Activated CD4-positive, alpha-beta T cell treated with anti-CD3 and anti-CD28 coated beads, Interleukin-2, amount 10 ng/mL, durations not matched to agents 24 days and 14 days (primary cell): ENCODE measurements around the gene NCOR1. TPM values are rescaled to one million over a fixed set of nuclear protein-coding genes. Genes with fewer than 3 reads are reported as not detected.

Experiments used
- DNase-seq: peaks from one replicate; pipeline ENCODE4 v3.0.0; 2022
- H3K27ac Mint-ChIP-seq: one replicate; pipeline ENCODE4 v1.8.0; 2022; ENCODE audit warnings: mild to moderate bottlenecking, mixed read lengths
- H3K27me3 Mint-ChIP-seq: one replicate; pipeline ENCODE4 v1.8.0; 2022; ENCODE audit warnings: mixed read lengths
- H3K36me3 Mint-ChIP-seq: one replicate; pipeline ENCODE4 v1.8.0; 2022; ENCODE audit warnings: low read depth, mild to moderate bottlenecking, mixed read lengths
- H3K4me1 Mint-ChIP-seq: one replicate; pipeline ENCODE4 v1.8.0; 2021; ENCODE audit warnings: mixed read lengths
- H3K4me3 Mint-ChIP-seq: one replicate; pipeline ENCODE4 v1.8.0; 2022; ENCODE audit warnings: mild to moderate bottlenecking, moderate library complexity, mixed read lengths
- H3K9me3 Mint-ChIP-seq: one replicate; pipeline ENCODE4 v1.8.0; 2021; ENCODE audit warnings: mixed read lengths
- intact Hi-C: fragments of 100-400 bp; cut with micrococcal nuclease; formaldehyde crosslinking; loops from one replicate; pipeline ENCODE4 v1.15.1; 2023
- total RNA-seq: library from RNA; stranded (reverse); gene quantifications from 2 replicates; pipeline ENCODE4 v1.2.3, GENCODE V29; 2022

Gene NCOR1
- total RNA-seq, 1 donor from 2014 or later: 133 TPM

DNA sequence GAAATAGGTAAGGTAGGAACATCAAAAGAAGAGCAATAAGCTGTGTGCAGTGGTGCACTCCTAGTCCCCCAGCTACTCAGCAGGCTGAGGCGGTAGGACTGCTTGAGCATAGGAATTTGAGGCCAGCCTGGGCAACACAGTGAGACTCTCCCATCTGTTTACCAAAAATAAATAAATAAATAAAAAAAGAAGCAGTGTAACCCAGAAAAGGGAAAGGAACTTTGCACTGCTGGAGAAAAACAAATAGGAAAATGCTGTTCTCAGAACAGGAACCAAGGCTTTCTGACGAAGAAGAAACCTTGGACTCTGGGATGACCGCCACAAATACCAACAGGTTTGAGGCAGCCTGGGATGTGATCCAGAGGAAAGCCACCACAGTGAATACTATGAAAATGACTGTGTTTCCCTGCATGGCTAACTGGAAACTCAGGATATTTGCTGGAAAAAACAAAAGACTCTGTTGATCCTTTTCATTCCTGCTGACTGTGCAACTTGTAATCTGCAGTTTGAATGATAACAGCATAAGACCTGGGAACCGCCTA, 174.6 kb downstream of the NCOR1 start:
- DNase-seq: no peak
- Mint-ChIP-seq H3K4me3 (no peak overlapping the region), H3K27ac (no peak overlapping the region), H3K4me1 (peaks cover 4% of the 10 kb centered on the region), H3K9me3 (no peaks in the 10 kb centered on the region), H3K36me3 (peaks cover 57% of the 10 kb centered on the region), H3K27me3 (no peaks in the 10 kb centered on the region)
- intact Hi-C loops: no loop called here

DNA sequence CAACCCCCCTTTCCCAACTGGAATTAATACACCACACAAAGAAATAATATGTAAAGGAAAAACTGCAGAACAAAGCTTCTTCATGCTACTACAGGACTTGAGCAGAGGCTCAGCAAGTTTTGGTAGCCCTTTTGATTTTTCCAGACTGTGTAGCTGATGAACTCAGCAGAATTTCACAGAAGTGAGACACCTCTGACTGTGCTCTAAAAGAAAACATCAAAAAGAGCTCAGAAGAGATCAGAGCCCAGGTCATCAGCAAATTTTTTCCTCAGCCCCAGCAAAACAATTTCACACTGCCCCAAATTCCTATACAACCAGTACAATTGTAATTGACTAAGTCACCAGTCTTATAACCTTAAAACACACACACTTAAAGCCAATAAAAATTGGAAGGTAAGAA, 177.7 kb downstream of the NCOR1 start:
- H3K36me3 Mint-ChIP-seq: peaks cover 68% of the 10 kb centered on the region
- H3K27me3 Mint-ChIP-seq: no peaks in the 10 kb centered on the region
- H3K4me3 Mint-ChIP-seq: no peak overlapping the region
- DNase-seq: no peak
- H3K27ac Mint-ChIP-seq: peak overlapping the region; percentile 2
- no peaks in the 10 kb centered on the region for H3K9me3 Mint-ChIP-seq
- peaks cover 9% of the 10 kb centered on the region for H3K4me1 Mint-ChIP-seq
- intact Hi-C loops: no loop called here

DNA sequence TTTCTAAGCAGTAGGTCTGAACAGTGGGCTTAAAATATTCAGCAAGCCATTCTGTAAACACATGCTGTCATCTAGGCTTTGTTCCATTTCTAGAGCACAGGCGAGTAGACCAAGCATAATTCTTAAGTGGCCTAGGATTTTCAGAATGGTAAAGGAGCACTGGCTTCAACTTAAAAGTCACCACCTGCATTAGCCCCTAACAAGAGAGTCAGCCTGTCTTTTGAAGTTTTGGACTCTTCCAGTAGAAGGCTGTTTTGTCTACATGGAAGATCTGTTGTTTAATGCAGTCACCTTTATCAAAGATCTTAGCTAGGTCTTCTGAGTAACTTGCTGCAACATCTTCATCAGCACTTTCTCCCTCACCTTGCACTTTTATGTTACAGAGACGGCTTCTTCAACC, 179.1 kb downstream of the NCOR1 start:
- Mint-ChIP-seq H3K36me3 (peaks cover 71% of the 10 kb centered on the region), H3K4me1 (peaks cover 11% of the 10 kb centered on the region), H3K4me3 (no peak overlapping the region), H3K27ac (no peak overlapping the region), H3K27me3 (no peaks in the 10 kb centered on the region), H3K9me3 (no peaks in the 10 kb centered on the region)
- intact Hi-C loops: no loop called here
- DNase-seq: no peak

DNA sequence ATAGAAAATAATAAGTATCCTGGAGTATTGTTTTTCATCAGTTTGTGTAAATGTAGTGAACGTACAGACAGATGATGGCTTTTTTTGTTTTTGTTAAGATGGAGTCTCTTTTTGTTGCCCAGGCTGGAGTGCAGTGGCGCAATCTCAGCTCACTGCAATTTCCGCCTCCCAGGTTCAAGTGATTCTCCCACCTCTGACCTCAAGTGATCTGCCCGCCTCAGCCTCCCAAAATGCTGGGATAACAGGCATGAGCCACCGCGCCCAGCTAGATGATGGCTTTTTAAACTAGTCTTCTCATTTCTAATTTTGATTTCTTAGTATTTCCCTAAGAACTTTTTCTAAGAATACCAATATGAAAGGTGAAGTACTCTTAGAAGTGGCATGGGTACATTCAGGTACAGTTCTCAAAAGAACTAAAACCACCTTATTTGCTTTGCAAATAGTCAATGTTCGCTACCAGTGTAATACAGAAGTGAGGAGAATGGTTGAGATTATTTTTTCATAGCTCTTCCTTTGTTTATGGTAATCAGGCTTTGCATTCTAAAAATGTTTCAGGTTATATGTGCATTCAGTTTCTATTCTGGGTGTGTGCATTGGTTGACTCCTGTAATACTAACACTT, 181.5 kb downstream of the NCOR1 start:
- Mint-ChIP-seq H3K36me3 (peaks cover 69% of the 10 kb centered on the region), H3K27ac (peak overlapping the region; percentile 32), H3K4me1 (peaks cover 11% of the 10 kb centered on the region), H3K4me3 (no peak overlapping the region), H3K9me3 (no peaks in the 10 kb centered on the region), H3K27me3 (no peaks in the 10 kb centered on the region)
- DNase-seq: no peak
- intact Hi-C loops: no loop called here

DNA sequence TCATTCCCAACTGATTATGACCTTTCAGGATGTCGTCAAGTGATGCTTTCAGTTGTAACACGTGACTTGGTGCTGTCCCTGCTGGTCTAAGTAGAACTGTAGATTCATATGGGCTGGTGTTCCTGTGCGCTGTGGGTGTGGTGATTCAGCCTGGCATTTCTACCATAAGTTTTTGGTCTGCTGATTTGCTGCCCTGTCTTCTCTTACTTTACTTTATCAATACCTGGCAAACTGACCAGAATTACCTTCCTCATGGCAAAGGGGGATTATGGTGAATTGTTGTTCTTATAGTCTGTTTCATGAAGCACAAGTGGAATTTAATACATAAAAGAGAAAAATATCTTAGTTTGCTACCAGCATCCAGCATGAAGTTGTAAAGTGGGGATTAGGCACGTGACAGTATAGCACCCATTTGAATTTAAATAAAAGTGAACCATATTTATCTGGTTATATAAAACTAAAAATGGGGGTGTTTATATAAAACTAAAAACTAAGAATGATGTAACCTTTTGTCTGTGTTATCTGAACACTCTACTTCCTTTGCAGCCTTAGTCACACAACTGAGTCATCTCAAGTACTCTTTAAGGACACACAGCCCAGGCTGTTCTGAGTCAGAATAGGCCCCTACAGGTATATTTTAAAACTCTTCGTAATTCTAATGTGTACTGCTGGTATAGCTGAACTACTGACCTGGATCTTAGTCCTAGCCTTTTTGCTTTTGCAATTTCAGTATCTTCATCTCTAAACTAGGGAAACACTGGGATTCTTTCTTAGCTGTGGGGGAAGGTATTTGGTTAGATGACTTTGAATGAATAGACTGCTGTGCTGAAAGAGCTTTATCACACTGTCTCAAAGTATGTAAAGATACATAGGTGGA, 187.4 kb downstream of the NCOR1 start:
- peaks cover 20% of the 10 kb centered on the region for H3K4me1 Mint-ChIP-seq
- DNase-seq: peak; percentile 78
- peak overlapping the region; percentile 71 for H3K4me3 Mint-ChIP-seq
- peaks cover 77% of the 10 kb centered on the region for H3K36me3 Mint-ChIP-seq
- H3K27me3 Mint-ChIP-seq: no peaks in the 10 kb centered on the region
- intact Hi-C loops: loop anchor here (1.0 to 10.0 kb wide), 5 partner anchors 27 to 497 kb away; partner anchors contain the start of genes NCOR1 and PIGL
- peak overlapping the region; percentile 93 for H3K27ac Mint-ChIP-seq
- no peaks in the 10 kb centered on the region for H3K9me3 Mint-ChIP-seq

DNA sequence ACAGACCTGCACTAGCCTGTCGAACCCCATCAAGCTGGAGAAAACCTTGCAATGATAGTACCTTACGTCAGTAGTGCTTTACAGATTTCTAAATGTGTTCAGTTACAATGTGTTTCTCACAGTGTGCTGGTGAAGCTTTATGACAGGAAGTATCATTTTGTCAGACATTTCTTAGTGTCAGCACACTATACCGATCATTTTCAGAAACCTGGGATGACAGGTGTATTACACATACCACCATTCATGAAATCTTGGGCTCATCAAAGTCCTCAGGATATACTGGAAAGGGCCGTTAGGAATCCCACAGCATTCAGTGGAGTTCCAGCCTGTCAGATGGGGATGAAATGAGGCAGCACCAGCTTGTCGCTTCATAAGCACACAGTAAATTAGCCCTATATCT, 188.4 kb downstream of the NCOR1 start:
- Mint-ChIP-seq H3K4me3 (peak overlapping the region; percentile 71), H3K9me3 (no peaks in the 10 kb centered on the region), H3K4me1 (peaks cover 21% of the 10 kb centered on the region), H3K27ac (peak overlapping the region; percentile 93), H3K36me3 (peaks cover 71% of the 10 kb centered on the region), H3K27me3 (no peaks in the 10 kb centered on the region)
- DNase-seq: no peak
- intact Hi-C loops: loop anchor here (1.0 to 10.0 kb wide), 4 partner anchors 26 to 498 kb away; partner anchors contain the start of genes NCOR1 and PIGL

DNA sequence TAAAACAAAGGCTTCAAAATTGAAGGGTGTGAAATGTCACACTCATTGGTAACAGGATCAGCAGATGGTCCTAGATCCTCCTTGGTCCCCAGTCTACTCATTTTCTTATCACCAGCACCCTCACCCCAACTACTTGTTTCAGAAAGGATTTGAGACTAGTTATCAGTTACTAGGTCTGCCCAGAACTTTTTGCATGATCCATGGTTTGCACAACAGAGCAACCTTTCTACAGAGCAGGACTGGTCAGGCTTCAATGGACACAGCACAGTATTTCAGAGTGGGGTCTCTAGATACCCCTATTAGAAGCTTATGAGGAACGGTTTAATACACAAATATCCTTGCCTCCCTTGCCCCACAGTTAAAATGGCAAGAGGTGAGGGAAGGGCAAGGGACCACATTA, 190.1 kb downstream of the NCOR1 start:
- no peak overlapping the region for H3K4me3 Mint-ChIP-seq
- H3K36me3 Mint-ChIP-seq: peaks cover 72% of the 10 kb centered on the region
- no peak for DNase-seq
- no peaks in the 10 kb centered on the region for H3K27me3 Mint-ChIP-seq
- H3K27ac Mint-ChIP-seq: peak overlapping the region; percentile 28
- intact Hi-C loops: loop anchor here (5.0 to 10.0 kb wide), 2 partner anchors 192 to 500 kb away; partner anchors contain the start of genes NCOR1 and PIGL
- peaks cover 22% of the 10 kb centered on the region for H3K4me1 Mint-ChIP-seq
- no peaks in the 10 kb centered on the region for H3K9me3 Mint-ChIP-seq

DNA sequence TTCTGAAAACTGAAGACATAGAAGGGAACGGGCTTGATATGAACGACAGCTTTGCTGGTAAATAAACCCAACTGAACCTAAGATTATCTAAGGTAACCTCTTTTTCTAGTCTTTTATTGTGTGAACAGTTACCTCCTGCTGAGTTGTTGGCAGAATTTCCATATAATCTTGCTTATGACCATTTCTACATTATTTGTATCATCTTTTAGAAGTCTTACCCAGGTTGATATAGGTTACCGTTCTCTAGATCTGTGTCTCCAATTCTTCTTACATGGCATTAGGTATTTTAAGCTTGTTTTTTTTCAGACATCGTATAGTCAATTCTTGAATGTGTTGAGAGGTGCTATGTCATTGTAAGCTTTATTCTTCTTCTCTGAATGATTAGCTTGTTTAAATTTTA, 191.5 kb downstream of the NCOR1 start:
- Mint-ChIP-seq H3K27ac (no peak overlapping the region), H3K36me3 (peaks cover 69% of the 10 kb centered on the region)
- intact Hi-C loops: loop anchor here (10.0 kb wide), 1 partner anchor 501 kb away; no protein-coding TSS in a partner anchor

DNA sequence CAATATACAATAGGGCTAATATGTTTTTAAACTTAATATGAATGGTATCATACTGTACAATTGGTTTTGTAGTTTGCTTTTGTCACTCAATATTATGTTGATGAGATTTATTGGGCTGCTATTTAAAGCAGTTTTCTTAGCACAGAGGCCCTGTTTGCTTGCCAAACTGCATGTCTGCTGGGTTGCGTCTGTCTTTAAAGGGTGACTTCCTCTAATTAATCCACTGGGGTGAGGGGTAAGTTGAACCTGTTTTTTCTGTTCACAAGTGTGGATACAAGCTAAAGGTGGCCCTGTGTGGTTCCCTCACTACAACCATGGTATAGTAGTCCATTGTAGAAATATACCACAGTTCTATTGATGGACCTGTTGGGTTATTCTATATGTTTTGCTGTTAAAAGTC, 196.0 kb downstream of the NCOR1 start:
- H3K4me3 Mint-ChIP-seq: no peak overlapping the region
- H3K9me3 Mint-ChIP-seq: no peaks in the 10 kb centered on the region
- intact Hi-C loops: no loop called here
- peaks cover 5% of the 10 kb centered on the region for H3K4me1 Mint-ChIP-seq
- H3K27me3 Mint-ChIP-seq: no peaks in the 10 kb centered on the region
- H3K36me3 Mint-ChIP-seq: peaks cover 49% of the 10 kb centered on the region
- no peak overlapping the region for H3K27ac Mint-ChIP-seq
- no peak for DNase-seq

More for the DNA sequence above, 191.5 kb downstream of the NCOR1 start:
- Mint-ChIP-seq H3K9me3 (no peaks in the 10 kb centered on the region), H3K4me1 (peaks cover 22% of the 10 kb centered on the region), H3K27me3 (no peaks in the 10 kb centered on the region), H3K4me3 (no peak overlapping the region)
- no peak for DNase-seq

DNA sequence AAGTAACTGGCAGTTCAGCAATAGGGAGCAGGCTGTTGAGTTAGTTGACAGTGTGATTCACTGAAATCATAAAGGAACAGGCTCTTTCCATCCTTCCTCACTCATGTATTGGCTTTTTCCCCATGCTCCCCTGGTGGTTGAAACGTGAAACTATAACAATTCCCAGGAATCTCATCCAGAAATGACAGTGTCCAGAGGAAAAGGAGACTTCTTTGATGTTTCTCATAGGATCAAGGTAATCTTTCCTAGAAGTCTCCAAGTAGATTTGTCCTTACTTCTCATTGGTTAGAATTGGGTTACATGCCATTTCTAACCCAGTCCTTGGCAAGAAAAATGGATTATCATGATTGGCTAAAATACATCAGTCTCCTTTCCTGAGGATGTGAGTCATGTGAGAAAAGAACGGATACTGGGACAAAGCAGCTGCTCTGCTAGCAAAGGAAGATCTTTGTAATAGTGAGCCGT, 201.4 kb downstream of the NCOR1 start:
- no peak overlapping the region for H3K27ac Mint-ChIP-seq
- H3K4me1 Mint-ChIP-seq: peaks cover 7% of the 10 kb centered on the region
- H3K9me3 Mint-ChIP-seq: no peaks in the 10 kb centered on the region
- DNase-seq: no peak
- peaks cover 43% of the 10 kb centered on the region for H3K36me3 Mint-ChIP-seq
- intact Hi-C loops: no loop called here
- H3K27me3 Mint-ChIP-seq: no peaks in the 10 kb centered on the region
- no peak overlapping the region for H3K4me3 Mint-ChIP-seq

DNA sequence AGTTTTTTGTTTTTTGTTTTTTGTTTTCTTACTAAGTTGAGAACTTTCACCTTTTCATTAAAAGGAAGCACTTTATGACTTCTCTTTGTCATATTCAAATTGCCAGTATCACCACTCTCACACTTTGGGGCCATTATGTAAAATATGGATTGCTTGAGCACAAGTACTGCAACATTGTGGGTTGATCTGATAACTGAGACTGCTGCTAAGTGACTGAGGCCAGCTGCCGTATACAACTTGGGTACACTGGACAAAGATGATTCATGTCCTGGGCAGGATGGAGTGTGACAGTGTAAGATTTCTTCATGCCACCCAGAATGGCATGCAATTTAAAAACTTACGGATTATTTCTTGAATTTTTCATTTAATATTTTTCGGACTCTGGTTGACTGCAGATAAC, 207.9 kb downstream of the NCOR1 start:
- intact Hi-C loops: no loop called here
- Mint-ChIP-seq H3K9me3 (no peaks in the 10 kb centered on the region), H3K27me3 (no peaks in the 10 kb centered on the region), H3K27ac (no peak overlapping the region), H3K36me3 (peaks cover 72% of the 10 kb centered on the region), H3K4me1 (peaks cover 15% of the 10 kb centered on the region), H3K4me3 (no peak overlapping the region)
- DNase-seq: no peak

DNA sequence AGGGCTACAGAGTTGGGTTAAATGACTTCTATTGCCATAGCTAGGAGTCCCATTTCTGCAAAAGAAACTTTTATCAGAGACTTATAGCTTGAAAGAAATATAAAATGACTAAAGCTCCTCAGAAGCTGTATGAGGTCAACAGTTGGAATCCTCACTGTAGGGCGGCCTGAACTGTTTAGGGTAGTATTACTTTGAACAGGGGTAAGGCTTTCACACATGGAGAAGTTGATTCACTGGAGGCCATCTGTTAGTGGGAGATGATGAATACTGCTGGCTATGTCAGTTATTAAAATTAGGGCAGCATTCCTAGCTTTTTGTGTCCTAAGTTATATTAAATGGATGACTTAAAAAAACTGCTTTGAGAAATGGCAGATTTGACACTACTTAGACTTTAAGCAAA, 209.7 kb downstream of the NCOR1 start:
- peaks cover 81% of the 10 kb centered on the region for H3K36me3 Mint-ChIP-seq
- no peak overlapping the region for H3K4me3 Mint-ChIP-seq
- no peaks in the 10 kb centered on the region for H3K27me3 Mint-ChIP-seq
- H3K4me1 Mint-ChIP-seq: peaks cover 26% of the 10 kb centered on the region
- intact Hi-C loops: no loop called here
- H3K9me3 Mint-ChIP-seq: no peaks in the 10 kb centered on the region
- no peak overlapping the region for H3K27ac Mint-ChIP-seq
- no peak for DNase-seq

DNA sequence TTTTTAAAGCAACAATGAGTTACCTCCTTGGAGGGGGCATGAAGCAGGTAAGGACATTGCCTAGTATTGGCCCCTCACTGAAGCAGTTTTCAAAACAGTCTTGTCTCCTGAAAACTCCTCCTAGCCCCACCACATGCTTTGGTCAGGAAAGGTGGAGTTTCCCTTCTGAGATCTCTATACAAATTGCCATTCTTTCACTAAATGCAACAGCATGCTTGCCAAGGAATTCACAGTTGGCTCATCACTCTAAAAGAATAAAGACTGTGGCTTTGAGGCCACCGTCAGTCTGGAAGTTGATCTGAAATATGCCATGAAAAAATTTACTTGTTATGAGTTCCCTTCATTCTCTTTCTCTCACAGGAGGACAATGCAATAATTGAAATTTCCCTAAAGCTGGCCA, 211.5 kb downstream of the NCOR1 start:
- Mint-ChIP-seq H3K4me1 (peaks cover 30% of the 10 kb centered on the region), H3K27me3 (no peaks in the 10 kb centered on the region), H3K27ac (no peak overlapping the region), H3K9me3 (no peaks in the 10 kb centered on the region), H3K4me3 (no peak overlapping the region), H3K36me3 (peaks cover 80% of the 10 kb centered on the region)
- DNase-seq: no peak
- intact Hi-C loops: no loop called here

DNA sequence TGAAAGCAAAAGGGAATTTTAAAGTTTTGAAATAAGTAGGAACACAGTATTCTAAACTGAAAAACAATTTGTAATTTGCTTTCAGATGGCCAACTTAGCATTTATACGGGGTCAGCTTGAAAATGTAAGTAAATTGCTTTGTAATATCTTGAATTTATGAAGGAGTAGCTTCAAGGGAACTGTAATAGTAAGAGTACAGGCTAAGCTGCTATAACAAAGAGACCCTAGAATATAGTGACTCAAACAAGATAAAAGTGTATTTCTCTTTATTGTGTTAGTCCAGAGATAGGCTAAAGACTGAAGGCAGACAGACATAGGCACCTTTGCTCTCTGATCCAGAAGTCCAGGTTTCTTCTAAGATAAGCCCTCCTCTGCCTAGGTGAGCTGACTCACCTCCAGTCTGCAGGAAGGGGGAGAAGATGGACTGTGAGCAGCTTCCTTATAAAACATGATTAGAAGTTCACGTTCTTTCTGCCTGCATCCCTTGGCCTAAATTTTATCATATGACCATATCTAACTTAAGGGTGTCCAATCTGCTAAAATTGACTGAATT, 212.6 kb downstream of the NCOR1 start:
- Mint-ChIP-seq H3K27me3 (no peaks in the 10 kb centered on the region), H3K4me3 (no peak overlapping the region), H3K9me3 (no peaks in the 10 kb centered on the region), H3K36me3 (peaks cover 69% of the 10 kb centered on the region), H3K4me1 (peaks cover 24% of the 10 kb centered on the region), H3K27ac (no peak overlapping the region)
- intact Hi-C loops: no loop called here
- no peak for DNase-seq
